Gastroesophageal sphincter (tissue), 4 donors: ENCODE results near the gene VPS29. TPM values are rescaled to one million over a fixed set of nuclear protein-coding genes. Genes with fewer than 3 reads are reported as not detected.
"Not testable (repeated sequence)": the region's sequence is repeated elsewhere in the genome, so short reads cannot be mapped to it uniquely, and the experiment has no call there.

Experiments
- ATAC-seq: fragments of 150-250 bp; one replicate; pipeline ENCODE4 v1.9.1; 2016; ENCODE audit warnings: mild to moderate bottlenecking, moderate library complexity
- H3K27ac ChIP-seq, 4 donors: fragments of 200-600 bp; sonication (generic) in 3 of 4; 1 replicate in 3 of 4; 2 replicates in 1 of 4; pipeline ENCODE4 v1.5.1; 2016 to 2019
- H3K27me3 ChIP-seq: fragments of 200-600 bp; sonication (generic); one replicate; pipeline ENCODE4 v1.5.1; 2019
- H3K36me3 ChIP-seq, 2 donors: fragments of 200-600 bp; sonication (generic); one replicate each; pipeline ENCODE4 v1.5.1; 2019; ENCODE audit warnings: control low read depth in 1 of 2
- H3K4me1 ChIP-seq, 3 donors: fragments of 200-600 bp; sonication (generic); 1 replicate in 2 of 3; 2 replicates in 1 of 3; pipeline ENCODE4 v1.5.1; 2016 to 2019; ENCODE audit warnings: control low read depth in 2 of 3
- H3K4me3 ChIP-seq, 2 donors: fragments of 200-600 bp; sonication (generic); one replicate each; pipeline ENCODE4 v1.5.1; 2019; ENCODE audit warnings: mild to moderate bottlenecking in 1 of 2, moderate library complexity in 1 of 2
- H3K9me3 ChIP-seq, 3 donors: fragments of 200-600 bp; sonication (generic); one replicate each; pipeline ENCODE4 v1.5.1; 2017 to 2019; ENCODE audit warnings: control low read depth in 2 of 3
- CTCF ChIP-seq, 4 experiments: fragments of 200-600 bp in 2 of 4; fragments of 450-650 bp in 2 of 4; sonication (generic) in 1 of 4; IDR thresholded peaks; one replicate each; pipeline ENCODE4 v1.5.1; 2017 to 2019; ENCODE audit warnings: antibody characterized with exemption in 4 of 4, mild to moderate bottlenecking in 2 of 4, moderate library complexity in 2 of 4
- EP300 ChIP-seq: sonication (generic); formaldehyde crosslinking; IDR thresholded peaks from one replicate; pipeline ENCODE4 v1.6.1; 2017; ENCODE audit warnings: antibody characterized with exemption, mild to moderate bottlenecking
- POLR2A ChIP-seq, 2 donors: fragments of 450-650 bp; IDR thresholded peaks; one replicate each; pipeline ENCODE4 v1.6.1; 2017; ENCODE audit warnings: antibody characterized with exemption in 2 of 2, mild to moderate bottlenecking in 2 of 2, moderate library complexity in 1 of 2
- POLR2AphosphoS5 ChIP-seq: sonication (generic); formaldehyde crosslinking; IDR thresholded peaks from one replicate; pipeline ENCODE4 v1.6.1; 2017; ENCODE audit warnings: antibody characterized with exemption
- WGBS, 2 donors: methylation state at CpG; one replicate each; pipeline ENCODE4 v1.1.5; 2018; ENCODE audit warnings: low coverage in 1 of 2; 5-methylcytosine and 5-hydroxymethylcytosine counted together
- total RNA-seq, 4 donors: library from RNA; depleted of rRNA; stranded (reverse); fragments of >200 nt; gene quantifications; one replicate each; pipeline ENCODE4 v1.1.0, GENCODE V29; 2016

The VPS29 gene
- total RNA-seq, 4 donors from 2014 or later = 101 to 184 (median 159) TPM

- TF ChIP-seq EP300 (no peak), CTCF (IDR thresholded peaks at IDR 0.05) (no peak), POLR2AphosphoS5 (no peak), POLR2A (IDR thresholded peaks at IDR 0.05) (no peak)
These were observed 26.5 kb downstream of the VPS29 start for GRCh38 chr12:110475426-110475825.

GRCh38 chr12:110468214-110469048 lies 33.5 kb downstream of the VPS29 start, which contains the start of the genes FAM216A and GPN3:
Gene FAM216A (plus strand): TSS chr12:110468845. CDS start chr12:110468876, 31 bp downstream.
Gene GPN3 (minus strand): TSS chr12:110468257. CDS start chr12:110468203, 54 bp downstream.
- WGBS, 2 donors = 0 to 1% methylated on average over 15 to 26 of the region's 78 CpGs
- ATAC-seq = peak; percentile 95

More at GRCh38 chr12:110475426-110475825, 26.5 kb downstream of the VPS29 start:
- H3K4me3 ChIP-seq = no peak overlapping the region
- ATAC-seq = no peak
- peaks cover 0 to 17% of the 10 kb centered on the region in 2 donors for H3K36me3 ChIP-seq
- no peaks in the 10 kb centered on the region for H3K4me1 ChIP-seq
- no peaks in the 10 kb centered on the region for H3K27me3 ChIP-seq
- H3K9me3 ChIP-seq = no peaks in the 10 kb centered on the region
- WGBS, 2 donors = 92 to 94% methylated on average over 6 of the region's 7 CpGs
- H3K27ac ChIP-seq = no peak overlapping the region

GRCh38 chr12:110467847-110468213 lies 34.1 kb downstream of the VPS29 start:
- 0% methylated on average over 12 to 15 of the region's 15 CpGs for WGBS, 2 donors
- Histone ChIP-seq H3K4me1 (peaks cover 4 to 40% (median 9%) of the 10 kb centered on the region in 3 donors), H3K36me3 (peaks cover 0 to 27% of the 10 kb centered on the region in 2 donors), H3K4me3 (peak overlapping the region; percentile 74 to 90), H3K27me3 (no peaks in the 10 kb centered on the region), H3K9me3 (no peaks in the 10 kb centered on the region), H3K27ac (peak overlapping the region; percentile 85 to 99 (median 98))
- ATAC-seq = no peak
- TF ChIP-seq POLR2A (IDR thresholded peaks at IDR 0.05) (peak in 1 of 2 donors; percentile 87), EP300 (no peak)

More at GRCh38 chr12:110468214-110469048, 33.5 kb downstream of the VPS29 start, which contains the start of the genes FAM216A and GPN3:
- Histone ChIP-seq H3K4me1 (peaks cover 4 to 40% (median 9%) of the 10 kb centered on the region in 3 donors), H3K4me3 (peak within 1 kb of the TSS; percentile 74 to 90), H3K36me3 (peaks cover 0 to 21% of the 10 kb centered on the region in 2 donors), H3K9me3 (no peaks in the 10 kb centered on the region), H3K27ac (peak within 1 kb of the TSS; percentile 94 to 99 (median 98)), H3K27me3 (no peaks in the 10 kb centered on the region)
- TF ChIP-seq CTCF (IDR thresholded peaks at IDR 0.05) (no peak), POLR2A (IDR thresholded peaks at IDR 0.05) (peak; percentile 72 to 90), POLR2AphosphoS5 (peak; percentile 99), EP300 (no peak)

- no peak for ATAC-seq
- Histone ChIP-seq H3K27ac (no peak overlapping the region), H3K4me3 (peak overlapping the region in 1 of 2 donors; percentile 90), H3K27me3 (no peaks in the 10 kb centered on the region), H3K4me1 (peaks cover 4 to 40% (median 9%) of the 10 kb centered on the region in 3 donors), H3K9me3 (no peaks in the 10 kb centered on the region), H3K36me3 (peaks cover 0 to 37% of the 10 kb centered on the region in 2 donors)
- no peak for TF ChIP-seq POLR2A (IDR thresholded peaks at IDR 0.05)
- TF ChIP-seq POLR2AphosphoS5 = no peak
- no peak for TF ChIP-seq EP300
- no peak for TF ChIP-seq CTCF (IDR thresholded peaks at IDR 0.05)
- WGBS, 2 donors = 66% methylated on average over 4 to 5 of the region's 5 CpGs
These were observed 35.1 kb downstream of the VPS29 start for GRCh38 chr12:110466791-110467190.

GRCh38 chr12:110465765-110466164 lies 36.1 kb downstream of the VPS29 start:
- H3K27me3 ChIP-seq, H3K4me3 ChIP-seq, ATAC-seq, H3K9me3 ChIP-seq, H3K27ac ChIP-seq: not testable (repeated sequence)
- 88 to 89% methylated on average over 5 to 11 of the region's 11 CpGs for WGBS, 2 donors
- Histone ChIP-seq H3K36me3 (peaks cover 0 to 48% of the 10 kb centered on the region in 2 donors), H3K4me1 (peaks cover 4 to 40% (median 9%) of the 10 kb centered on the region in 3 donors)
